GM23338 (cell line): Measurements from ENCODE around the gene PPP6R3.

ENCODE experiments used
- EZH2 ChIP-seq: fragments of 200-600 bp; sonication (generic); IDR thresholded peaks from one replicate; pipeline ENCODE4 v1.8.0; 2017; ENCODE audit warnings: antibody characterized with exemption, mild to moderate bottlenecking, low read depth; ENCODE audit not compliant: unreplicated experiment
- EZH2phosphoT487 ChIP-seq: fragments of 200-600 bp; sonication (generic); IDR thresholded peaks from one replicate; pipeline ENCODE4 v1.8.1; 2018; ENCODE audit warnings: antibody characterized with exemption; ENCODE audit not compliant: unreplicated experiment
- JUNB ChIP-seq: IDR thresholded peaks from one replicate; pipeline ENCODE4 v1.6.1; 2016; ENCODE audit warnings: antibody characterized with exemption; ENCODE audit not compliant: unreplicated experiment
- NANOG ChIP-seq: IDR thresholded peaks from 2 replicates; pipeline ENCODE4 v1.6.1; 2016; ENCODE audit warnings: antibody characterized with exemption, borderline replicate concordance
- POLR2AphosphoS5 ChIP-seq: IDR thresholded peaks from 2 replicates; pipeline ENCODE4 v1.6.1; 2016; ENCODE audit warnings: antibody characterized with exemption, low read depth
- REST ChIP-seq: IDR thresholded peaks from one replicate; pipeline ENCODE4 v1.6.1; 2018; ENCODE audit warnings: antibody characterized with exemption; ENCODE audit not compliant: unreplicated experiment
- STAT1 ChIP-seq: IDR thresholded peaks from one replicate; pipeline ENCODE4 v1.6.1; 2016; ENCODE audit warnings: antibody characterized with exemption; ENCODE audit not compliant: unreplicated experiment
- TF ChIP-seq, protein P1 (sequence below), 2 experiments: fragments of 200-600 bp in 1 of 2; sonication (generic) in 1 of 2; conservative IDR thresholded peaks; 2 replicates each; pipeline versions ENCODE4 v1.5.1 to v1.6.1; 2016 to 2017; ENCODE audit warnings: antibody characterized with exemption in 2 of 2, low read depth in 2 of 2, mild to moderate bottlenecking in 2 of 2, moderate library complexity in 1 of 2

GRCh38 chr11:68488623-68489022 is 28.1 kb downstream of the PPP6R3 start:
- TF ChIP-seq, protein P1, sequence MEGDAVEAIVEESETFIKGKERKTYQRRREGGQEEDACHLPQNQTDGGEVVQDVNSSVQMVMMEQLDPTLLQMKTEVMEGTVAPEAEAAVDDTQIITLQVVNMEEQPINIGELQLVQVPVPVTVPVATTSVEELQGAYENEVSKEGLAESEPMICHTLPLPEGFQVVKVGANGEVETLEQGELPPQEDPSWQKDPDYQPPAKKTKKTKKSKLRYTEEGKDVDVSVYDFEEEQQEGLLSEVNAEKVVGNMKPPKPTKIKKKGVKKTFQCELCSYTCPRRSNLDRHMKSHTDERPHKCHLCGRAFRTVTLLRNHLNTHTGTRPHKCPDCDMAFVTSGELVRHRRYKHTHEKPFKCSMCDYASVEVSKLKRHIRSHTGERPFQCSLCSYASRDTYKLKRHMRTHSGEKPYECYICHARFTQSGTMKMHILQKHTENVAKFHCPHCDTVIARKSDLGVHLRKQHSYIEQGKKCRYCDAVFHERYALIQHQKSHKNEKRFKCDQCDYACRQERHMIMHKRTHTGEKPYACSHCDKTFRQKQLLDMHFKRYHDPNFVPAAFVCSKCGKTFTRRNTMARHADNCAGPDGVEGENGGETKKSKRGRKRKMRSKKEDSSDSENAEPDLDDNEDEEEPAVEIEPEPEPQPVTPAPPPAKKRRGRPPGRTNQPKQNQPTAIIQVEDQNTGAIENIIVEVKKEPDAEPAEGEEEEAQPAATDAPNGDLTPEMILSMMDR (conservative IDR thresholded peaks at IDR 0.05; ENCODE audit: low read depth in 2 of 2): no peak
- TF ChIP-seq EZH2phosphoT487 (no peak), POLR2AphosphoS5 (no peak), EZH2 (no peak), REST (no peak), JUNB (no peak), STAT1 (no peak), NANOG (no peak)
